OCI-LY1 (cell line): Measurements from ENCODE around the gene ZNF518A.

Experiments
- H2AFZ ChIP-seq: fragments of 200-600 bp; sonication (generic), shearing (Covaris generic); 2 replicates; pipeline ENCODE4 v1.6.0; 2014; ENCODE audit warnings: antibody characterized with exemption, mild to moderate bottlenecking, low read length
- H3F3A ChIP-seq: fragments of 200-600 bp; sonication (generic), shearing (Covaris generic); 2 replicates; pipeline ENCODE4 v1.6.0; 2014; ENCODE audit warnings: mild to moderate bottlenecking, antibody characterized with exemption, low read length, moderate library complexity; ENCODE audit not compliant: insufficient read depth
- H3K27ac ChIP-seq: fragments of 200-600 bp; sonication (generic); 2 replicates; pipeline ENCODE4 v1.5.1; 2014; ENCODE audit warnings: low read length, mixed run types, mild to moderate bottlenecking, low read depth; ENCODE audit not compliant: poor library complexity, severe bottlenecking
- H3K27me3 ChIP-seq: fragments of 200-600 bp; sonication (generic); 2 replicates; pipeline ENCODE4 v1.6.0; 2014; ENCODE audit warnings: antibody characterized with exemption, mild to moderate bottlenecking, low read length, moderate library complexity; ENCODE audit not compliant: insufficient read depth
- H3K36me3 ChIP-seq: fragments of 200-600 bp; sonication (generic); 2 replicates; pipeline ENCODE4 v1.6.1; 2014; ENCODE audit warnings: mild to moderate bottlenecking, antibody characterized with exemption, low read length, moderate library complexity, mixed read lengths; ENCODE audit not compliant: insufficient read depth
- H3K4me1 ChIP-seq: fragments of 200-600 bp; sonication (generic); 2 replicates; pipeline ENCODE4 v1.5.1; 2014; ENCODE audit warnings: mild to moderate bottlenecking, low read length, moderate library complexity; ENCODE audit not compliant: insufficient read depth, severe bottlenecking
- H3K4me2 ChIP-seq: fragments of 200-600 bp; sonication (generic), shearing (Covaris generic); 2 replicates; pipeline ENCODE4 v1.6.1; 2014; ENCODE audit warnings: low read length
- H3K4me3 ChIP-seq: fragments of 200-600 bp; sonication (generic); 2 replicates; pipeline ENCODE4 v1.5.1; 2014; ENCODE audit warnings: low read length, low read depth, mild to moderate bottlenecking, mixed read lengths; ENCODE audit not compliant: poor library complexity, severe bottlenecking
- H3K79me2 ChIP-seq: fragments of 200-600 bp; shearing (Covaris generic); 2 replicates; pipeline ENCODE4 v1.6.1; 2016; ENCODE audit warnings: mixed run types, low read length, mixed read lengths; ENCODE audit not compliant: insufficient read depth
- H3K9ac ChIP-seq: fragments of 200-600 bp; sonication (generic), shearing (Covaris generic); 2 replicates; pipeline ENCODE4 v1.6.1; 2014; ENCODE audit warnings: mild to moderate bottlenecking, low read length, mixed read lengths
- H3K9me2 ChIP-seq: fragments of 200-600 bp; sonication (generic), shearing (Covaris generic); 2 replicates; pipeline ENCODE4 v1.6.1; 2014; ENCODE audit warnings: low read depth, mild to moderate bottlenecking, low read length, mixed read lengths
- H3K9me3 ChIP-seq: fragments of 200-600 bp; shearing (Covaris generic); 2 replicates; pipeline ENCODE4 v1.6.1; 2014; ENCODE audit warnings: low read length, mixed read lengths
- H4K20me1 ChIP-seq: fragments of 200-600 bp; sonication (generic), shearing (Covaris generic); 2 replicates; pipeline ENCODE4 v1.6.0; 2016; ENCODE audit warnings: mild to moderate bottlenecking, low read length; ENCODE audit not compliant: insufficient read depth
- EZH2 ChIP-seq: fragments of 200-600 bp; sonication (generic), shearing (Covaris generic); IDR thresholded peaks from 2 replicates; pipeline ENCODE4 v1.8.0; 2017; ENCODE audit warnings: borderline replicate concordance, mixed run types, mild to moderate bottlenecking, antibody characterized with exemption, low read length, moderate library complexity, mixed read lengths
- TF ChIP-seq, protein P1 (sequence below): fragments of 200-600 bp; sonication (generic), shearing (Covaris generic); IDR thresholded peaks from 2 replicates; pipeline ENCODE4 v1.5.1; 2017; ENCODE audit warnings: mild to moderate bottlenecking, antibody characterized with exemption, low read length, moderate library complexity, mixed read lengths

Gene ZNF518A

DNA sequence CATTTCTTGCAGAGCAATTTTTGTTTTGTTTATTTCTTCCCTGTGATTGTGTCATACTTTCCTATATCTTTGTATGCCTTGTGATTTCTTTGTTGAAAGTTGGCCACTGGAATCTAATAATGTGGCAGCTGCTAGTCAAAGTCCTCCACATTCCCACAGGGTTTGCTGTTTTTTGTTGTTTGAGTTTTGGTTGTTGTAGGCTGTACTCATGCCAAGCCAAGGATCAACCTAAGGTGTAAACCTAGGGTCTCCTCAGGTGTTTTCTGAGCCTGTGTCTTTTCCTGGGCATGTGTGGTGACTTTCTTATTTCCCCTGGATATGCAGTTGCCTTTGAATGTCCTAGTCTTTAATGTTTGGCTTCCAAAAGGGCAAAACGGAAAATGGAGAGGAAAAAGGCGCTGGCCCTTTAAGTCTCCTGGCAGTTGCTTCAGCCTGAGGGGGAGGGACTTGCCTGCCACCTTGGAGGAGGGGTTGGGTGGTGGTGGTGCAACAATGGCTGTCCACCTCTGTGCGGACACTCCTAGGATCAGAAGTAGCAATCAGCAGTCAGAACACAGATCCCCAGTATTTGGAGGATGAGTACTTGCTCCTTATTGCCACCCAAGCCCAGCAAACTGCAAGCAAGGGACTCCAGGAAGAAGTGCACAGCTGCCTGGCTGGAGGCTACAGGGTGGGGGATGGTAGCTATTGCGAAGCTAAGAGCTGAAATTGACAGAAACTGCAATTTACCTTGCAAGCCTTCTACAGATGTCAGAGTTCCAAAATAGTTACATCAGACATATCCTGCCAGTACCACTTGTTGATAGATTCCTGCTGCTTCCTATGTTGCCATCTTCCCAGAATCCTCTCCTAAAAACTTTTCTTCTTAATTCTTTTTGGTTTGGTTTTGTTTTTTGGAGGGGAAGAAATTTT lies 5.6 kb upstream of the ZNF518A start:
- H3K27me3 ChIP-seq = no peaks in the 10 kb centered on the region
- H3K4me3 ChIP-seq = peak overlapping the region; percentile 55
- H3K4me1 ChIP-seq = peaks cover 18% of the 10 kb centered on the region
- no peaks in the 10 kb centered on the region for H3K9me3 ChIP-seq
- H3F3A ChIP-seq = no peaks in the 10 kb centered on the region
- H2AFZ ChIP-seq = peak overlapping the region; percentile 88; the same call in 1 of the 2 replicates
- H3K9me2 ChIP-seq = no peaks in the 10 kb centered on the region
- no peaks in the 10 kb centered on the region for H3K79me2 ChIP-seq
- no peaks in the 10 kb centered on the region for H4K20me1 ChIP-seq
- H3K4me2 ChIP-seq = peak overlapping the region; percentile 68
- TF ChIP-seq, protein P1, sequence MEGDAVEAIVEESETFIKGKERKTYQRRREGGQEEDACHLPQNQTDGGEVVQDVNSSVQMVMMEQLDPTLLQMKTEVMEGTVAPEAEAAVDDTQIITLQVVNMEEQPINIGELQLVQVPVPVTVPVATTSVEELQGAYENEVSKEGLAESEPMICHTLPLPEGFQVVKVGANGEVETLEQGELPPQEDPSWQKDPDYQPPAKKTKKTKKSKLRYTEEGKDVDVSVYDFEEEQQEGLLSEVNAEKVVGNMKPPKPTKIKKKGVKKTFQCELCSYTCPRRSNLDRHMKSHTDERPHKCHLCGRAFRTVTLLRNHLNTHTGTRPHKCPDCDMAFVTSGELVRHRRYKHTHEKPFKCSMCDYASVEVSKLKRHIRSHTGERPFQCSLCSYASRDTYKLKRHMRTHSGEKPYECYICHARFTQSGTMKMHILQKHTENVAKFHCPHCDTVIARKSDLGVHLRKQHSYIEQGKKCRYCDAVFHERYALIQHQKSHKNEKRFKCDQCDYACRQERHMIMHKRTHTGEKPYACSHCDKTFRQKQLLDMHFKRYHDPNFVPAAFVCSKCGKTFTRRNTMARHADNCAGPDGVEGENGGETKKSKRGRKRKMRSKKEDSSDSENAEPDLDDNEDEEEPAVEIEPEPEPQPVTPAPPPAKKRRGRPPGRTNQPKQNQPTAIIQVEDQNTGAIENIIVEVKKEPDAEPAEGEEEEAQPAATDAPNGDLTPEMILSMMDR = no peak
- TF ChIP-seq EZH2 = no peak
- peak overlapping the region; percentile 35 for H3K27ac ChIP-seq
- no peaks in the 10 kb centered on the region for H3K36me3 ChIP-seq
- peak overlapping the region; percentile 57 for H3K9ac ChIP-seq

DNA sequence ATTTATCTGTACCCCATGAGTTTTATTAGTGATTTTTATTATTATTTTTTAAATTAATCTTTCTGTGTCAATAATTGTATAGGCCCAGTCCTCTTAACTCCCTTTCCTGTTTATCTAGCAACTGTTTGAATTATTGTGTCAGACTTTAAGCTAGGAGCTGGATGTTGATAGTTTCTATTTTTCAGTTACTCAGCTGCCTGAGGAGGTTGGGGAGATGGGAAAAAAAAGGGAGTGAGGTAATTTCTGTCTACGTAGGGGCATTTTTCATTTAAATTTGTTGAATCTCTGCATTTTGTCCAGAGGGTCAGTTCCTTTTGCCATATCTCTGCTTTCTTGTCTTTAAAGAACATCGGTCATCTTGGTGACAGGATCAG lies 5.0 kb upstream of the ZNF518A start:
- Histone ChIP-seq H3K27me3 (no peaks in the 10 kb centered on the region), H3K79me2 (no peaks in the 10 kb centered on the region), H3K4me3 (peak overlapping the region; percentile 55), H3K4me1 (peaks cover 21% of the 10 kb centered on the region), H2AFZ (no peak overlapping the region), H3K9ac (peak overlapping the region; percentile 57), H3K36me3 (no peaks in the 10 kb centered on the region), H4K20me1 (no peaks in the 10 kb centered on the region), H3F3A (no peaks in the 10 kb centered on the region), H3K27ac (no peak overlapping the region), H3K9me2 (no peaks in the 10 kb centered on the region), H3K9me3 (no peaks in the 10 kb centered on the region), H3K4me2 (peak overlapping the region; percentile 68)
- TF ChIP-seq, protein P1 = no peak
- TF ChIP-seq EZH2 = no peak

DNA sequence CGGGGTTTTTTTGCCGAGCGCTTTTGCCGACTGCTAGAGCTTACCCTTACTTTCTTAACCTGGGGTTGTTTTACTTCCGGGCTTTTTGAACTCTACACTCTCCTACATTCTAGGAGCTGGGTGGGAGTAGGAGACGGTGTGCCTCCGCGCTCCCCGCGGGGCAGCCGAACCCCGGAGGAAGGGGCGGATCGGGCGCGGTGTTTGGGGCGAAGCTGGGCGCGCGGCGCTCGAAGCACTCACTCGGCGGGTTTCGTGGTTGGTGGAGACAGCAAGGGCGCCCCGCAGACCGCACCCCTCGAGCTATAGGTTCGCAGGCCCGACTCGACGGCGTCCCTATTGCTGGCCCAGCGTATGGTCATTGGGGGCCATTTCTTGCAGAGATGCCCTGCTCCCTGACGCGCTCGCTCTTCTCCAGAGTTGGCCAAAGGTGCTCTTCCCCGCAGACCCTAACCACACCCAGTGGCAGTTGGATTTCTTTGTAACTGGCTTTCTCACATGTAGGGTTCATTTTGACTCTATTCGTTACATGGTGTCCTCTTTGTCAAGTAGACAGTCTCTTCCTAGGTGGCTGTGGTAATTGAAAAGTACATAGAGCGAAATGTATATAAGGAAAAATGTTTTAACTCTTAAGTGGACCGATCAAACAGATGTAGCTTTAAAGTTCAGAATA lies 364 bp downstream of the ZNF518A start:
- Histone ChIP-seq H3K4me2 (peak overlapping the region; percentile 74), H3K9me3 (no peaks in the 10 kb centered on the region), H4K20me1 (no peaks in the 10 kb centered on the region), H3K9me2 (no peaks in the 10 kb centered on the region), H3K27me3 (no peaks in the 10 kb centered on the region), H3K9ac (peak overlapping the region; percentile 97), H3K36me3 (peaks cover 23% of the 10 kb centered on the region; the same call in 1 of the 2 replicates), H3K27ac (peak overlapping the region; percentile 94), H3K79me2 (peaks cover 11% of the 10 kb centered on the region), H3K4me1 (peaks cover 17% of the 10 kb centered on the region), H3F3A (no peaks in the 10 kb centered on the region), H3K4me3 (peak overlapping the region; percentile 92), H2AFZ (peak overlapping the region; percentile 85; the same call in 1 of the 2 replicates)
- TF ChIP-seq EZH2 = no peak
- TF ChIP-seq, protein P1 = no peak
